Esophagus squamous epithelium (tissue), 5 donors: Measurements from ENCODE around the gene SPATA31E1. TPM values are rescaled to one million over a fixed set of nuclear protein-coding genes. Genes with fewer than 3 reads are reported as not detected.

Experiments
- DNase-seq: peaks from one replicate; lab custom pipeline; 2025; lab: John Stamatoyannopoulos, UW
- H3K27ac ChIP-seq, 4 donors: fragments of 200-600 bp; sonication (generic); one replicate each; pipeline ENCODE4 v1.5.1; 2016 to 2019; ENCODE audit warnings: mild to moderate bottlenecking in 1 of 4
- H3K27me3 ChIP-seq, 4 donors: fragments of 200-600 bp; sonication (generic); 1 replicate in 3 of 4; 2 replicates in 1 of 4; pipeline versions ENCODE4 v1.5.1 to v1.6.0; 2017 to 2021; ENCODE audit warnings: antibody characterized with exemption in 1 of 4
- H3K36me3 ChIP-seq, 3 donors: fragments of 200-600 bp; sonication (generic); one replicate each; pipeline ENCODE4 v1.5.1; 2016 to 2019
- H3K4me1 ChIP-seq, 3 donors: fragments of 200-600 bp; sonication (generic); one replicate each; pipeline ENCODE4 v1.5.1; 2017 to 2019
- H3K4me3 ChIP-seq, 4 donors: fragments of 200-600 bp; sonication (generic); 1 replicate in 3 of 4; 2 replicates in 1 of 4; pipeline ENCODE4 v1.5.1; 2016 to 2019; ENCODE audit warnings: mild to moderate bottlenecking in 2 of 4, moderate library complexity in 1 of 4
- H3K9me3 ChIP-seq, 3 donors: fragments of 200-600 bp; sonication (generic); one replicate each; pipeline ENCODE4 v1.5.1; 2016 to 2019
- CTCF ChIP-seq, 6 experiments: fragments of 450-650 bp in 4 of 6; fragments of 200-600 bp in 2 of 6; sonication (generic) in 2 of 6; IDR thresholded peaks; one replicate each; pipeline ENCODE4 v1.5.1; 2016 to 2019; ENCODE audit warnings: antibody characterized with exemption in 6 of 6, mild to moderate bottlenecking in 4 of 6, moderate library complexity in 4 of 6
- POLR2A ChIP-seq, 4 donors: fragments of 450-650 bp; IDR thresholded peaks; one replicate each; pipeline ENCODE4 v1.6.1; 2017; ENCODE audit warnings: antibody characterized with exemption in 4 of 4, mild to moderate bottlenecking in 4 of 4, moderate library complexity in 3 of 4
- WGBS, 2 donors: methylation state at CpG; one replicate each; pipeline ENCODE4 v1.1.5; 2018; 5-methylcytosine and 5-hydroxymethylcytosine counted together
- intact Hi-C: fragments of 100-400 bp; cut with DNase I; formaldehyde crosslinking; loops from one replicate; pipeline ENCODE4 v1.15.0; 2022
- total RNA-seq, 4 donors: library from RNA; depleted of rRNA; stranded (reverse); fragments of >200 nt; gene quantifications; one replicate each; pipeline ENCODE4 v1.1.0, GENCODE V29; 2016
- donor health status: DM: yes; HTN: yes; CAD: no.

Gene SPATA31E1
- total RNA-seq, 4 donors from 2014 or later: not detected

DNA sequence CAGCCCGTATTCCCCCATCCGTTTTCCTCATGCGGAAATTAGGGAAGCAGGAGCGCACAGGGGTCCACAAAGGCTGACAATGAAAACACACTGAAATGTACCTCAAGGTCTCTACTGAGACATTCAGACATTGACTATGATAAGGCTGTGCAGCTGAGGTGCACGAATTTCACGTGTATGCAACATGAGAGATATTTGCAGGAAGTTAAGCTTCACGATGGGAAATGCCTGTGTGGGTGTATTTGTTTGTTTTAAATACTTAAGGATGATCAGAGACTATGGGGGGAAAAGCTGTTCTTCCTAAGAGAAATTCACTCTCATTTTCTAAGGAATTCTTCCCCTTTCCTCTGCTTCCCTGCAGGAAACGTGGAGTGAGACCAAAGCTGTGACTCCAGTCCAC lies 2.6 kb upstream of the SPATA31E1 start:
- intact Hi-C loops: no loop called here
- no peak for DNase-seq
- 53 to 57% methylated on average over 8 of the region's 8 CpGs for WGBS, 2 donors
- Histone ChIP-seq H3K4me3 (no peak overlapping the region), H3K36me3 (no peaks in the 10 kb centered on the region), H3K27me3 (peaks cover 0 to 5% (median 0%) of the 10 kb centered on the region in 4 donors), H3K27ac (no peak overlapping the region), H3K4me1 (no peaks in the 10 kb centered on the region), H3K9me3 (no peaks in the 10 kb centered on the region)
- TF ChIP-seq POLR2A (IDR thresholded peaks at IDR 0.05): no peak
- no peak for TF ChIP-seq CTCF (IDR thresholded peaks at IDR 0.05)

DNA sequence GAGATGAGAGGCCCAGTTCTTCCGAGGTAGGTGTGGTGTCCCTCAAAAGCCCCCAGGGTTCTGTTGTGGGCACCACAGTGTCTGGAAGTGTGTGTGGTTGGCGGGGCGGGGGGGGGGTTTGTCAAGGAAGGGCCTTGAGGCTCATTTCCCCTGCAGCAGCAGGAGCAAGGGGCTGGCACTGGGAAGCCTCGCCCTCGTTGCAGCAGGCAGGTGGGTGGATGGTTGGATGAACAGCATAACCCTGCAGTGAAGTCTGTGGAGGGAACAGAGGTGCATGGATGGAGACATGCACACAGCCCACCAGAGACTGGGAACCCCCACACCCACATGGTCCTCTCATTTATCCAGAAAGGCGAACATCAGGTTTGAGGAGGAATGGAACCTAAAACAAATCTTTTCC lies 2.0 kb upstream of the SPATA31E1 start:
- no peak for DNase-seq
- TF ChIP-seq CTCF (IDR thresholded peaks at IDR 0.05) (no peak), POLR2A (IDR thresholded peaks at IDR 0.05) (no peak)
- 75 to 90% methylated on average over 1 to 2 of the region's 6 CpGs for WGBS, 2 donors

GRCh38 chr9:87883274-87883673 lies 597 bp downstream of the SPATA31E1 start:
- peaks cover 0 to 7% (median 0%) of the 10 kb centered on the region in 4 donors for H3K27me3 ChIP-seq
- intact Hi-C loops: no loop called here
- WGBS, 2 donors: 73% methylated on average over 2 of the region's 6 CpGs; no CpG with 5 or more reads in 1 of the 2 donors
- no peak for DNase-seq
- no peaks in the 10 kb centered on the region for H3K9me3 ChIP-seq
- no peak overlapping the region for H3K27ac ChIP-seq
- no peak for TF ChIP-seq POLR2A (IDR thresholded peaks at IDR 0.05)
- TF ChIP-seq CTCF (IDR thresholded peaks at IDR 0.05): no peak
- no peaks in the 10 kb centered on the region for H3K4me1 ChIP-seq
- no peaks in the 10 kb centered on the region for H3K36me3 ChIP-seq
- no peak overlapping the region for H3K4me3 ChIP-seq

More for the DNA sequence above, 2.0 kb upstream of the SPATA31E1 start:
- no peaks in the 10 kb centered on the region for H3K36me3 ChIP-seq
- H3K4me1 ChIP-seq: no peaks in the 10 kb centered on the region
- intact Hi-C loops: no loop called here
- peaks cover 0 to 7% (median 0%) of the 10 kb centered on the region in 4 donors for H3K27me3 ChIP-seq
- no peaks in the 10 kb centered on the region for H3K9me3 ChIP-seq
- no peak overlapping the region for H3K4me3 ChIP-seq
- no peak overlapping the region for H3K27ac ChIP-seq

DNA sequence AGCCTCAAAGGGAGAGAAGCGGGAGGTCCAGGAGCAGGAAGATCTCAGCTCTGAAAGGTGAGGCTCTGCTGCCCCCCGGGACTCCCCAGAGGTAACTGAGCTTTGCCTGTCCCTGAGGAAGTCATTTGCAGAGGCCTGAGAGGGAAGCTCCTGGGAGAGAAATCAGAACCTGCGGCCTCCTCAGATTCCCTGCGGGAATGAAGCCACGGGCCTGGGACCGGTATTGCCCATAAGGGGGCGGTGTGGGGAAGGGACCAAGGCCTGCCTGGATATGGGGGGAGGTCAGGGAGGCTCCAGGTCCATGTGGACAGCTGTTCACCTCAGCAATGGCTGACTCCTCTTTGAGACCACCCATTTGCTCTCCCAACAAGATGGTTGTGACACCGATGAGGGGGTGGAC lies 1.3 kb downstream of the SPATA31E1 start:
- Histone ChIP-seq H3K36me3 (no peaks in the 10 kb centered on the region), H3K27ac (no peak overlapping the region), H3K27me3 (peaks cover 0 to 7% (median 0%) of the 10 kb centered on the region in 4 donors), H3K4me1 (no peaks in the 10 kb centered on the region), H3K4me3 (no peak overlapping the region), H3K9me3 (no peaks in the 10 kb centered on the region)
- DNase-seq: no peak
- 60 to 67% methylated on average over 2 of the region's 8 CpGs for WGBS, 2 donors
- no peak for TF ChIP-seq CTCF (IDR thresholded peaks at IDR 0.05)
- no peak for TF ChIP-seq POLR2A (IDR thresholded peaks at IDR 0.05)
- intact Hi-C loops: no loop called here

GRCh38 chr9:87884578-87885459 lies 2.1 kb downstream of the SPATA31E1 start:
- Histone ChIP-seq H3K27ac (no peak overlapping the region), H3K27me3 (peaks cover 0 to 7% (median 0%) of the 10 kb centered on the region in 4 donors), H3K36me3 (no peaks in the 10 kb centered on the region), H3K4me1 (no peaks in the 10 kb centered on the region), H3K4me3 (no peak overlapping the region), H3K9me3 (no peaks in the 10 kb centered on the region)
- DNase-seq: no peak
- TF ChIP-seq CTCF (IDR thresholded peaks at IDR 0.05): no peak
- no peak for TF ChIP-seq POLR2A (IDR thresholded peaks at IDR 0.05)
- WGBS, 2 donors: 83 to 86% methylated on average over 7 to 10 of the region's 17 CpGs
- intact Hi-C loops: no loop called here
